GM13976 (cell line): Measurements from ENCODE around the gene PPP1R13B.
"Not testable (repeated sequence)": the region's sequence is repeated elsewhere in the genome, so short reads cannot be mapped to it uniquely, and the experiment has no call there.

Experiments used
- DNase-seq: peaks from one replicate; pipeline ENCODE4 v3.0.0; 2012; ENCODE audit warnings: low spot score
- CTCF ChIP-seq: IDR thresholded peaks from 2 replicates; pipeline ENCODE4 v1.5.1; 2012; ENCODE audit warnings: borderline replicate concordance, mild to moderate bottlenecking; ENCODE audit not compliant: insufficient read depth; ENCODE audit errors: extremely low read depth, missing control alignments, control extremely low read depth
- in situ Hi-C: fragments of 300-500 bp; cut with MboI; formaldehyde crosslinking; loops from one replicate; pipeline ENCODE4 v1.12.0; 2022; ENCODE audit warnings: low sequenced_read_pairs, mixed read lengths, inconsistent platforms; ENCODE audit not compliant: unreplicated experiment

The PPP1R13B gene

GRCh38 chr14:103695296-103696069 lies 151.9 kb downstream of the PPP1R13B start:
- DNase-seq = no peak
- in situ Hi-C loops = no loop called here
- no peak for TF ChIP-seq CTCF

GRCh38 chr14:103694572-103695026 lies 152.8 kb downstream of the PPP1R13B start:
- DNase-seq = no peak
- no peak for TF ChIP-seq CTCF
- in situ Hi-C loops = no loop called here

- no peak for TF ChIP-seq CTCF
- in situ Hi-C loops = no loop called here
- no peak for DNase-seq
Measured at GRCh38 chr14:103693515-103693914, 153.9 kb downstream of the PPP1R13B start.

GRCh38 chr14:103692871-103693270 lies 154.5 kb downstream of the PPP1R13B start:
- in situ Hi-C loops = no loop called here
- TF ChIP-seq CTCF = no peak
- no peak for DNase-seq

DNA sequence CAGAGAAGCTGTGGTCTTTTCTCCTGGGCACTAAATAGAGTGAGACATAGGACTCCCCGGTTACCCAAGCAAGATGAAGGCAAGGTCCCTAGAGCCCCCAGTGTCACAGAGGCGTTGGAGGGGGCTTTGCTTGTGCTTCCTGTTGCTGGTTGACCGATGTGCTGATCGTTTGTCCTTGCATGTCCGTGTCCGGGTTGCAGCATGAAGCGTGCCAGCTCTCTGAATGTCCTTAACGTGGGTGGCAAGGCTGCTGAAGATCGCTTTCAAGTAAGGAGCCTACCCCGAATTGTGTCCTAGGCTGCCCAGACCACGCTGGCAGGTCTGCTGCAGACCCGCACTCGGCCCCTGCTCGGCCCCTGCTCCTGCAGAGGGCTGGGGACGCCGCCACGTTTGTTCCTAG lies 155.2 kb downstream of the PPP1R13B start:
- in situ Hi-C loops = no loop called here
- DNase-seq = no peak
- no peak for TF ChIP-seq CTCF

DNA sequence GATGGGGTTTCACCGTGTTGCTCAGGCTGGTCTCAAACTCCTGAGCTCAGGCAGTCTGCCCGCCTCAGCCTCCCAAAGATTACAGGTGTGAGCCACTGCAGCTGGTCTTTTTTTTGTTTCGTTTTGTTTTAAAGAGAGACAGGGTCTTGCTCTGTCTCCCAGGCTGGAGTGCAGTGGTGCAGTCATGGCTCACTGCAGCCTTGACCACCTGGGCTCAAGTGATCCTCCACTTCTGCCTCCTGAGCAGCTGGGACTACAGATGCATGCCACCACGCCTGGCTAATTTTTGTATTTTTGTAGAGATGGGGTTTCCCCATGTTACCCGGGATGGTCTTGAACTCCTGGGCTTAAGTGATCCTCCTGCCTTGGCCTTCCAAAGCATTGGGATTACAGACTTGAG lies 155.7 kb downstream of the PPP1R13B start:
- in situ Hi-C loops, DNase-seq: not testable (repeated sequence)

DNA sequence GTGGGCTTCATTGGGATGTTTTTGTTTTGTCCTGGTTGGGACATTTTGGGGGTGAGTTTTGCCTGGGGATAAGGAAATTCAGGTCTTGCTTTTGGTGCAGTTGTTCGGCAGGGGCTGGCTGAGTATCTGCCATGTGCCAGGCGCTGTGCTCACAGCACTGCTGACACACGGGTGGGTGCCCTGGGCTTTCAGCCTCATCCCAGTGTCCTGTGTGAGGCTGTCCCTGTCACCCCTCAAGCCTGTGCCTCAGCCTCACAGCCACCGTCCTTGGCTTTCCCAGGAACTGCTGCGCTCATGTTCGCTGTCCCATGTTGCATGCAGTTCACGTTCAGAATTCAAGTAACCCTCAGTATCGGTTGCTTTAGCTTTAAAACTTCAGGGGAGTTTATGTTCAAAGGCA lies 157.0 kb downstream of the PPP1R13B start:
- in situ Hi-C loops = no loop called here
- no peak for TF ChIP-seq CTCF

More for the DNA sequence above, 157.0 kb downstream of the PPP1R13B start:
- DNase-seq = no peak
